Left lung (tissue), 10 donors: Measurements from ENCODE around the gene CBFA2T2. TPM values are rescaled to one million over a fixed set of nuclear protein-coding genes. Genes with fewer than 3 reads are reported as not detected.

Experiments
- ATAC-seq: fragments of 200-7000 bp; cut with Tn5 transposase; one replicate; pipeline ENCODE4 v1.9.1; 2020; ENCODE audit warnings: moderate library complexity
- DNase-seq, 4 donors: peaks; one replicate each; pipeline ENCODE4 v3.0.0-alpha.2; 2013 to 2020
- H3K27ac ChIP-seq, 2 donors: fragments of 200-600 bp; sonication (generic) in 1 of 2; one replicate each; pipeline versions ENCODE4 v1.5.0 to v1.8.0; 2020 to 2021
- H3K27me3 ChIP-seq, 2 donors: fragments of 200-600 bp; sonication (generic) in 1 of 2; one replicate each; pipeline versions ENCODE4 v1.5.0 to v1.8.0; 2020 to 2021
- H3K36me3 ChIP-seq, 2 donors: fragments of 200-600 bp; sonication (generic) in 1 of 2; one replicate each; pipeline versions ENCODE4 v1.5.0 to v1.8.0; 2020 to 2021
- H3K4me1 ChIP-seq, 2 donors: fragments of 200-600 bp; one replicate each; pipeline ENCODE4 v1.8.0; 2021
- H3K4me3 ChIP-seq, 2 donors: fragments of 200-600 bp; sonication (generic) in 1 of 2; one replicate each; pipeline versions ENCODE4 v1.5.0 to v1.8.0; 2020 to 2021; ENCODE audit warnings: mild to moderate bottlenecking in 1 of 2
- H3K9me3 ChIP-seq, 2 donors: fragments of 200-600 bp; sonication (generic) in 1 of 2; one replicate each; pipeline versions ENCODE4 v1.5.0 to v1.8.0; 2020 to 2021
- CTCF ChIP-seq, 2 donors: fragments of 200-600 bp; sonication (generic) in 1 of 2; IDR thresholded peaks; one replicate each; pipeline versions ENCODE4 v1.5.0 to v1.8.0; 2021; ENCODE audit warnings: antibody characterized with exemption in 2 of 2
- intact Hi-C, 2 donors: fragments of 100-400 bp; cut with DNase I; formaldehyde crosslinking; loops; one replicate each; pipeline versions ENCODE4 v1.11.2 to v1.14.2; 2022
- polyA plus RNA-seq, 6 donors: library from polyadenylated mRNA; unstranded; fragments of 120-200 nt; gene quantifications; one replicate each; pipeline ENCODE4 v1.2.1, GENCODE V29; 2013; ENCODE audit not compliant: insufficient read length in 6 of 6
- total RNA-seq, 2 donors: library from RNA; stranded (reverse); fragmentation: NEBNext Ultra II Directional; extraction: Animal tissue kit (Norgen Biotek cat#: 25700); gene quantifications; one replicate each; pipeline ENCODE4 v1.2.1, GENCODE V29; 2021
- donor health status: DM: no; HTN: yes; CAD: no.
- donor health status: DM: no; HTN: no; CAD: no.

The CBFA2T2 gene
- total and polyA plus RNA-seq, 8 donors, result 11.9 to 54.4 (median 43.8) TPM

GRCh38 chr20:33470866-33471265 lies 19.0 kb upstream of the CBFA2T2 start:
- intact Hi-C loops, result no loop called here

GRCh38 chr20:33472868-33473435 lies 16.9 kb upstream of the CBFA2T2 start:
- DNase-seq, result no peak
- Histone ChIP-seq H3K4me1 (no peaks in the 10 kb centered on the region), H3K9me3 (no peaks in the 10 kb centered on the region), H3K27me3 (peaks cover 0 to 9% of the 10 kb centered on the region in 2 donors), H3K4me3 (no peak overlapping the region), H3K36me3 (no peaks in the 10 kb centered on the region), H3K27ac (no peak overlapping the region)
- intact Hi-C loops, result no loop called here
- no peak for TF ChIP-seq CTCF (IDR thresholded peaks at IDR 0.05)
- ATAC-seq, result no peak

More at GRCh38 chr20:33470866-33471265, 19.0 kb upstream of the CBFA2T2 start:
- no peak for TF ChIP-seq CTCF (IDR thresholded peaks at IDR 0.05)
- Histone ChIP-seq H3K27me3 (peaks cover 0 to 8% of the 10 kb centered on the region in 2 donors), H3K9me3 (no peaks in the 10 kb centered on the region), H3K4me1 (no peaks in the 10 kb centered on the region), H3K36me3 (no peaks in the 10 kb centered on the region), H3K4me3 (no peak overlapping the region), H3K27ac (no peak overlapping the region)
- ATAC-seq, result no peak
- DNase-seq, result no peak

GRCh38 chr20:33474097-33474873 lies 15.6 kb upstream of the CBFA2T2 start:
- intact Hi-C loops, result no loop called here

GRCh38 chr20:33474963-33475362 lies 14.9 kb upstream of the CBFA2T2 start:
- no peak overlapping the region for H3K4me3 ChIP-seq
- intact Hi-C loops, result no loop called here
- ATAC-seq, result no peak

More at GRCh38 chr20:33474097-33474873, 15.6 kb upstream of the CBFA2T2 start:
- Histone ChIP-seq H3K4me3 (no peak overlapping the region), H3K27ac (no peak overlapping the region), H3K4me1 (no peaks in the 10 kb centered on the region), H3K36me3 (no peaks in the 10 kb centered on the region), H3K9me3 (no peaks in the 10 kb centered on the region), H3K27me3 (peaks cover 0 to 9% of the 10 kb centered on the region in 2 donors)
- DNase-seq (no peak), ATAC-seq (no peak)
- TF ChIP-seq CTCF (IDR thresholded peaks at IDR 0.05), result no peak

More at GRCh38 chr20:33474963-33475362, 14.9 kb upstream of the CBFA2T2 start:
- Histone ChIP-seq H3K36me3 (no peaks in the 10 kb centered on the region), H3K27me3 (peaks cover 0 to 9% of the 10 kb centered on the region in 2 donors), H3K4me1 (no peaks in the 10 kb centered on the region), H3K27ac (no peak overlapping the region), H3K9me3 (no peaks in the 10 kb centered on the region)
- TF ChIP-seq CTCF (IDR thresholded peaks at IDR 0.05), result no peak
- DNase-seq, result no peak
